Osteocyte (in vitro differentiated cells): ENCODE measurements around the gene NHLRC4. TPM values are rescaled to one million over a fixed set of nuclear protein-coding genes. Genes with fewer than 3 reads are reported as not detected.
A peak's percentile ranks its signal among the peaks of the same experiment; 100 is the strongest.

Experiments used
- DNase-seq: peaks from one replicate; pipeline ENCODE4 v3.0.0; 2021; ENCODE audit warnings: mixed read lengths; ENCODE audit not compliant: unreplicated experiment; ENCODE audit errors: extremely low spot score
- H3K27ac Mint-ChIP-seq: one replicate; pipeline ENCODE4 v1.8.0; 2021; ENCODE audit warnings: mild to moderate bottlenecking, mixed read lengths; ENCODE audit not compliant: unreplicated experiment
- H3K27me3 Mint-ChIP-seq: one replicate; pipeline ENCODE4 v1.8.0; 2021; ENCODE audit warnings: mixed read lengths; ENCODE audit not compliant: unreplicated experiment
- H3K36me3 Mint-ChIP-seq: one replicate; pipeline ENCODE4 v1.8.0; 2021; ENCODE audit warnings: mixed read lengths; ENCODE audit not compliant: unreplicated experiment
- H3K4me1 Mint-ChIP-seq: one replicate; pipeline ENCODE4 v1.8.0; 2021; ENCODE audit warnings: mixed read lengths; ENCODE audit not compliant: unreplicated experiment
- H3K4me3 Mint-ChIP-seq: one replicate; pipeline ENCODE4 v1.8.0; 2021; ENCODE audit warnings: mild to moderate bottlenecking, moderate library complexity, mixed read lengths; ENCODE audit not compliant: unreplicated experiment
- H3K9me3 Mint-ChIP-seq: one replicate; pipeline ENCODE4 v1.8.0; 2021; ENCODE audit warnings: mixed read lengths; ENCODE audit not compliant: unreplicated experiment
- total RNA-seq: library from RNA; stranded (reverse); gene quantifications from 2 replicates; pipeline ENCODE4 v1.2.1, GENCODE V29; 2021
- TF ChIP-seq, protein P1 (sequence below): fragments of 200-600 bp; sonication (generic); IDR thresholded peaks from 2 replicates; pipeline ENCODE4 v1.5.0; 2021; ENCODE audit warnings: antibody characterized with exemption, mild to moderate bottlenecking, moderate library complexity

Gene NHLRC4
- total RNA-seq, 1 donor from 2014 or later: 1.7 TPM

DNA sequence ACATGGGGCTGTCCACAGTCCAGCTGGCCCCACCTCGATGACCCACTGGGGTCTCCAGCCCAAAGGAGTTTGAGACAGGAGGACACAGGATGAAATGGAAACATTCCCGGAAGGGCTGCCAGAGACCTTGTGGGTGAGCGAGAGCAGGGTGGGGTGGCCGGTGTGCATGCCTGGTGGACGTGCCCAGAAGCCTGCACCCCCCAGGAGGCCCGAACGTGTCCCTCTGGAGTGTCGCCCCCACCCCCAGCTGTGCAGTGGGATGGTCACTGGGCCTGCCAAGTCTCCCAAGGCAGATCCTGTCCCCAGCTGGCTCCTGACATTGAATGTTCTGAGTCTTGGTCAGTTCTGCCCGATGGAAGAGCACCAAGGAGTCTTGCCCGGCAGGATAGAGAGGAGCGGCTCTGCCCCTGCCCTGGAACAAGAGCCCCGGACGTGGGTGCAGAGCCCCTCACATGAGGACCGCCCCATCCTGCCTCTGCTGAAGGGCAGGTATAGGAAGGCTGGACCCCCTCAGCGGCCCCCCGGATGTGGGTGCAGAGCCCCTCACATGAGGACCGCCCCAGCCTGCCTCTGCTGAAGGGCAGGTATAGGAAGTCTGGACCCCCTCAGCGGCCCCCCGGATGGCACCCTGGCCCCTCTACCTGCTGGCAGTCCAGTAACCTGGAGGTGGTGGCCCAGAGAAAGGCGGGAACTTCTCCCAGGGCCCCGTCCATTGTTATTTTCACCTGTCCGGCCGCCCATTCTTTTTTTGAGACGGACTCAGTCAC, 42.3 kb upstream of the NHLRC4 start:
- Mint-ChIP-seq H3K36me3 (peaks cover 10% of the 10 kb centered on the region), H3K27ac (peak overlapping the region; percentile 27), H3K27me3 (no peaks in the 10 kb centered on the region), H3K4me1 (peaks cover 35% of the 10 kb centered on the region), H3K9me3 (no peaks in the 10 kb centered on the region), H3K4me3 (no peak overlapping the region)
- TF ChIP-seq, protein P1, sequence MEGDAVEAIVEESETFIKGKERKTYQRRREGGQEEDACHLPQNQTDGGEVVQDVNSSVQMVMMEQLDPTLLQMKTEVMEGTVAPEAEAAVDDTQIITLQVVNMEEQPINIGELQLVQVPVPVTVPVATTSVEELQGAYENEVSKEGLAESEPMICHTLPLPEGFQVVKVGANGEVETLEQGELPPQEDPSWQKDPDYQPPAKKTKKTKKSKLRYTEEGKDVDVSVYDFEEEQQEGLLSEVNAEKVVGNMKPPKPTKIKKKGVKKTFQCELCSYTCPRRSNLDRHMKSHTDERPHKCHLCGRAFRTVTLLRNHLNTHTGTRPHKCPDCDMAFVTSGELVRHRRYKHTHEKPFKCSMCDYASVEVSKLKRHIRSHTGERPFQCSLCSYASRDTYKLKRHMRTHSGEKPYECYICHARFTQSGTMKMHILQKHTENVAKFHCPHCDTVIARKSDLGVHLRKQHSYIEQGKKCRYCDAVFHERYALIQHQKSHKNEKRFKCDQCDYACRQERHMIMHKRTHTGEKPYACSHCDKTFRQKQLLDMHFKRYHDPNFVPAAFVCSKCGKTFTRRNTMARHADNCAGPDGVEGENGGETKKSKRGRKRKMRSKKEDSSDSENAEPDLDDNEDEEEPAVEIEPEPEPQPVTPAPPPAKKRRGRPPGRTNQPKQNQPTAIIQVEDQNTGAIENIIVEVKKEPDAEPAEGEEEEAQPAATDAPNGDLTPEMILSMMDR: no peak
- no peak for DNase-seq

DNA sequence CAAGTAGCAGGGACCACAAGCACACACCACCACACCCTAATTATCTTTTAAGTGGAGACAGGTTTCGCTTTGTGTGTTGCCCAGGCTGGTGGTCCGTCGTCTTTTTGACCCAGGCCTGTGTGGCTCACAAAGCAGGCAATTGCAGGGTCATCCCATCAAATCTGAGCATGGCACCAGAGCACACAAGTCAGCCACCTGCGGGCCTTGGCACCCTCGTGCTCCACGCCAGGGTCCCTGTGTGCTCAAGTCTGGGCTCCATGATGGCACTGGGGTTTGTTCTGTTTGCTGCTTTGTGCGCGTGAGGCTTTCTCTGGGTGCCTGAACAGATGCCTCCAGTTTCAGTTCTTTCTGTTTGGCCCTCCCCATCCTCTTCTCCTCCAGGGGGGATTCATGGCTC, 41.7 kb upstream of the NHLRC4 start:
- Mint-ChIP-seq H3K36me3 (peaks cover 8% of the 10 kb centered on the region), H3K27me3 (no peaks in the 10 kb centered on the region)

DNA sequence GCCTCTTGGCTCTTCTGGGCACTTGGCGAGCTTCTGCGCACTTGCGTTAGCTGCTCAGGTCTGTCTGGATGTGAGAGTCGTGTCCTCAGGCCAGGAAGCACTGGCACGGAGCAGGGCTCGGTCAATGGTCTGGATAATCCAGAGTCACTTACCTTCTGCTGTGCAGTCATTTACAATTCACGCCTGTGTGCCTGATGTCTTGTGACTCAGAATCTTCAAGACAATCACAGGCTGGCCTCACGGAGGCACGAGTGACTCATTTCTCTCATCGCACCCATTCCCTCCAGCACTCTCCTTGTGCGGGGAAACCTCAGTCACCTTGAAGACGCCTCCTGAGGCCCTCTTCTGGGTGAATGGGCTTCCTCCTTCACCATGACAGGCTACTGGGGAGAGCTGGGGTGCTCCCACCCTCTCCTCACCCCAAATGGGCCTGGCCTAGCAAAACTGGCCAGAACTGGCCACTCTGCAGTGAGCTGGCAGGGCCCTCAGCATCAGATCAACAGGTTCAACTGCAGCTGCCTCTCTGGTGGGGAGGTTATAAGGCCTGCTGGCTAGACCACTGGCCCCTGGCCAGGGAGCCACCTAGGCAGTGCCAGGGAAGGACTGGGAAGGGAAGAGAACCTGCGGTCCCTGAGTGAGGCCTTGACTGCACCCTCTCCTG, 41.2 kb upstream of the NHLRC4 start:
- H3K9me3 Mint-ChIP-seq: no peaks in the 10 kb centered on the region
- H3K27ac Mint-ChIP-seq: peak overlapping the region; percentile 96
- H3K4me1 Mint-ChIP-seq: peaks cover 45% of the 10 kb centered on the region
- TF ChIP-seq, protein P1: no peak
- H3K27me3 Mint-ChIP-seq: no peaks in the 10 kb centered on the region
- H3K4me3 Mint-ChIP-seq: peak overlapping the region; percentile 84
- no peak for DNase-seq
- H3K36me3 Mint-ChIP-seq: peaks cover 6% of the 10 kb centered on the region

More for the DNA sequence above, 41.7 kb upstream of the NHLRC4 start:
- Mint-ChIP-seq H3K9me3 (no peaks in the 10 kb centered on the region), H3K27ac (peak overlapping the region; percentile 96), H3K4me1 (peaks cover 41% of the 10 kb centered on the region), H3K4me3 (peak overlapping the region; percentile 84)
- no peak for DNase-seq
- TF ChIP-seq, protein P1: no peak

DNA sequence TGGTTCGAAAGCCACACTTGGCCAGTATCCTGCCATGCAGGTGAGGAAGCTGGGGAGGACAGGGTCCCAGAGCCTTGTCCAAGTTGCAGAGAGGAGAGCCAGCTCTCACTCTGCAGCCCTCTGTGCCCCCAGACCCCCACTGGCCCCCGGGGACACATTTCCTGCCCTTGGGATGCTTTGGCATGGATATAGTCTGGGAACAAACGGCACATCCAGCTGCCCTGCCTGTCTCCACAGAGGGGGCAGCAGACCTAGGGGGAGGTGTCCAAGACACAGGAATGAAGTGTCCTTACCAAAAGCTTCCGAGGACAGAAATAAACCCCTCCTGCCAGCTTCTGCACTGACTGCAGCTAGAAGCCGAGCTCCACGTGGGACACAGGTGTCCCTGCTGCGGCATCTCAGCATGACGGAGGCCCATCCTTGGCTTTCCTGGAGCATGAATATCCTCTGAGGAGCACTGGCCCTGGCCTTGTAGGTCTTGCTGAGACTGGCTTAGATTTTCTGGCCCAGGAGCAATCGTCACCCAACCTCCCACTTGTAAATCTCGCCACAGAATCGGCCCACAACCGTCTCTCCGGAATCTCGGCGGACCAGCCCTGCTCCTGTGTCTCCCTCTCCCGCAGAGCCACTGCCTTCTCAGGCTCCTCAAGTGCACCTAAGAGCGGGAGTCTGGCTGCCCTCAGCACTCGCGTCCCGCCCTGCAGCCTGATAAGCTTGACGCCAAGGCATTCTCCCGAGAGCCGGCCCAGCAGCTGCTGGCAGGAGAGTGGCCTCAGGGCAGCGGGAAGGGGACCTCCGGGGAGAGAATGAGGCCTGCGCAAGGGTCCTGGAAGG, 40.4 kb upstream of the NHLRC4 start:
- peaks cover 4% of the 10 kb centered on the region for H3K36me3 Mint-ChIP-seq
- no peaks in the 10 kb centered on the region for H3K9me3 Mint-ChIP-seq

More for the DNA sequence above, 40.4 kb upstream of the NHLRC4 start:
- peaks cover 45% of the 10 kb centered on the region for H3K4me1 Mint-ChIP-seq
- H3K27me3 Mint-ChIP-seq: no peaks in the 10 kb centered on the region
- H3K27ac Mint-ChIP-seq: peak overlapping the region; percentile 96
- TF ChIP-seq, protein P1: no peak
- no peak for DNase-seq
- H3K4me3 Mint-ChIP-seq: peak overlapping the region; percentile 84
